ENCODE data around the gene FKBP11. TPM values are rescaled to one million over a fixed set of nuclear protein-coding genes. Genes with fewer than 3 reads are reported as not detected.

The FKBP11 gene
- total and polyA plus RNA-seq, 2 of the 13 experiments (the other 11 are each of a cell fraction or from before 2014, with no cell fraction given), result 15.5 to 19.4 TPM

DNA sequence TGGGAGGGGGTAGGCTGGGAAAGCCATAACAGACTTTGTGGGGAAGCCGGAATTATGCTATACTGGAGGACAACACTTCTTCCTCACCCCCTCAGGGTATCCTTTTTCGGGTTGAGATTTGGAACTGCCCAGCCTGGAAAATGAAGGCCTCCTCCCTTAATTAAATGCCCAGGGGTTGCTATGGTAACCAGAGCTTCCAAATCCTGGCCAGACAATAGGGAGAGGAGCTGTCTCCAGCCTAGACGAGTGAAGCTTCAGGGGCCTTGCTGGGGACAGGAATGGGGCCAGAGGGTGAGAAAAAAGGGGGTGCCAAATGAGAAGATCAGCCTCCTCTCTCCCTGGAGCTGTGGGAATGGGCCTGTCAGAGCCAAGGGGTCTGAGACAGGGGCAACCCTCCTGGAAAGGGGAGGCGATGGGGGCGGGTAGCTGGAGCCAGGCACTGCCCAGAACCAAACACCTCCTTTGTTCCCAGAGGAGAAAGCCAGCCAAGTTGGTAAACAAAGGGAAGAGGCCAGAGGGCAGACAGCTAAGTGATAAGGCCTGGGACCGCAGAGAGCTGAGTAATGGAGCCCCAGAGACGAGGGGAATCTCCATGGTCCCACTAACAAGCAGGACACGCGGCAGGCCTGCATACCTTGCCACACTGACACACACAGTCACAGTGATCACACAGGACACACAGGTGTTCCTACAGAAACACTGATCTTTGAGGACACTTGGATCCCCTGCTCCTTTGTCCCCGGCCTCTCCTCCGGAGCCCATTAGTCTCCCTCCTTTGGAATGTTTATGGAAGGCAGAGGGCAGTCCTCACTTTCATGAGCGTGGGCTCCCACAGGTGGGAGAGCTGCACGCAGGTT is 41.8 kb downstream of the FKBP11 start (continued):
- no peak for TF ChIP-seq USF2 (IDR thresholded peaks at IDR 0.05; ENCODE audit: low read depth, low read length)
- TF ChIP-seq USF2 (CRISPR knock-in tag; IDR thresholded peaks at IDR 0.05; ENCODE audit: borderline replicate concordance), result no peak
- TF ChIP-seq ZNF10 (CRISPR knock-in tag; IDR thresholded peaks at IDR 0.05; ENCODE audit: borderline replicate concordance, low read depth), result no peak
- TF ChIP-seq, protein P1, sequence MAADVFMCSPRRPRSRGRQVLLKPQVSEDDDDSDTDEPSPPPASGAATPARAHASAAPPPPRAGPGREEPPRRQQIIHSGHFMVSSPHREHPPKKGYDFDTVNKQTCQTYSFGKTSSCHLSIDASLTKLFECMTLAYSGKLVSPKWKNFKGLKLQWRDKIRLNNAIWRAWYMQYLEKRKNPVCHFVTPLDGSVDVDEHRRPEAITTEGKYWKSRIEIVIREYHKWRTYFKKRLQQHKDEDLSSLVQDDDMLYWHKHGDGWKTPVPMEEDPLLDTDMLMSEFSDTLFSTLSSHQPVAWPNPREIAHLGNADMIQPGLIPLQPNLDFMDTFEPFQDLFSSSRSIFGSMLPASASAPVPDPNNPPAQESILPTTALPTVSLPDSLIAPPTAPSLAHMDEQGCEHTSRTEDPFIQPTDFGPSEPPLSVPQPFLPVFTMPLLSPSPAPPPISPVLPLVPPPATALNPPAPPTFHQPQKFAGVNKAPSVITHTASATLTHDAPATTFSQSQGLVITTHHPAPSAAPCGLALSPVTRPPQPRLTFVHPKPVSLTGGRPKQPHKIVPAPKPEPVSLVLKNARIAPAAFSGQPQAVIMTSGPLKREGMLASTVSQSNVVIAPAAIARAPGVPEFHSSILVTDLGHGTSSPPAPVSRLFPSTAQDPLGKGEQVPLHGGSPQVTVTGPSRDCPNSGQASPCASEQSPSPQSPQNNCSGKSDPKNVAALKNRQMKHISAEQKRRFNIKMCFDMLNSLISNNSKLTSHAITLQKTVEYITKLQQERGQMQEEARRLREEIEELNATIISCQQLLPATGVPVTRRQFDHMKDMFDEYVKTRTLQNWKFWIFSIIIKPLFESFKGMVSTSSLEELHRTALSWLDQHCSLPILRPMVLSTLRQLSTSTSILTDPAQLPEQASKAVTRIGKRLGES (CRISPR knock-in tag; IDR thresholded peaks at IDR 0.05; ENCODE audit: borderline replicate concordance), result no peak
- no peak for TF ChIP-seq ZNF782 (CRISPR knock-in tag; IDR thresholded peaks at IDR 0.05; ENCODE audit: borderline replicate concordance)
- TF ChIP-seq ZFY (CRISPR knock-in tag; IDR thresholded peaks at IDR 0.05), result peak; percentile 46; the same call in 1 of the 2 replicates
- TF ChIP-seq DMAP1 (CRISPR knock-in tag; IDR thresholded peaks at IDR 0.05), result no peak
- TF ChIP-seq, protein P2, sequence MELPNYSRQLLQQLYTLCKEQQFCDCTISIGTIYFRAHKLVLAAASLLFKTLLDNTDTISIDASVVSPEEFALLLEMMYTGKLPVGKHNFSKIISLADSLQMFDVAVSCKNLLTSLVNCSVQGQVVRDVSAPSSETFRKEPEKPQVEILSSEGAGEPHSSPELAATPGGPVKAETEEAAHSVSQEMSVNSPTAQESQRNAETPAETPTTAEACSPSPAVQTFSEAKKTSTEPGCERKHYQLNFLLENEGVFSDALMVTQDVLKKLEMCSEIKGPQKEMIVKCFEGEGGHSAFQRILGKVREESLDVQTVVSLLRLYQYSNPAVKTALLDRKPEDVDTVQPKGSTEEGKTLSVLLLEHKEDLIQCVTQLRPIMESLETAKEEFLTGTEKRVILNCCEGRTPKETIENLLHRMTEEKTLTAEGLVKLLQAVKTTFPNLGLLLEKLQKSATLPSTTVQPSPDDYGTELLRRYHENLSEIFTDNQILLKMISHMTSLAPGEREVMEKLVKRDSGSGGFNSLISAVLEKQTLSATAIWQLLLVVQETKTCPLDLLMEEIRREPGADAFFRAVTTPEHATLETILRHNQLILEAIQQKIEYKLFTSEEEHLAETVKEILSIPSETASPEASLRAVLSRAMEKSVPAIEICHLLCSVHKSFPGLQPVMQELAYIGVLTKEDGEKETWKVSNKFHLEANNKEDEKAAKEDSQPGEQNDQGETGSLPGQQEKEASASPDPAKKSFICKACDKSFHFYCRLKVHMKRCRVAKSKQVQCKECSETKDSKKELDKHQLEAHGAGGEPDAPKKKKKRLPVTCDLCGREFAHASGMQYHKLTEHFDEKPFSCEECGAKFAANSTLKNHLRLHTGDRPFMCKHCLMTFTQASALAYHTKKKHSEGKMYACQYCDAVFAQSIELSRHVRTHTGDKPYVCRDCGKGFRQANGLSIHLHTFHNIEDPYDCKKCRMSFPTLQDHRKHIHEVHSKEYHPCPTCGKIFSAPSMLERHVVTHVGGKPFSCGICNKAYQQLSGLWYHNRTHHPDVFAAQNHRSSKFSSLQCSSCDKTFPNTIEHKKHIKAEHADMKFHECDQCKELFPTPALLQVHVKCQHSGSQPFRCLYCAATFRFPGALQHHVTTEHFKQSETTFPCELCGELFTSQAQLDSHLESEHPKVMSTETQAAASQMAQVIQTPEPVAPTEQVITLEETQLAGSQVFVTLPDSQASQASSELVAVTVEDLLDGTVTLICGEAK (IDR thresholded peaks at IDR 0.05), result no peak
- TF ChIP-seq, protein P2 (CRISPR knock-in tag; IDR thresholded peaks at IDR 0.05), result peak; percentile 63; the same call in 1 of the 2 replicates
- TF ChIP-seq FOXA3 (CRISPR knock-in tag; IDR thresholded peaks at IDR 0.05), result peak; percentile 86
- no peak for TF ChIP-seq SRSF9 (IDR thresholded peaks at IDR 0.05; ENCODE audit: borderline replicate concordance, insufficient read depth, low read depth, low read length, poor library complexity, severe bottlenecking)
- TF ChIP-seq SP5 (CRISPR knock-in tag; IDR thresholded peaks at IDR 0.05; ENCODE audit: borderline replicate concordance, low read depth), result peak; percentile 73
- TF ChIP-seq, protein P3, sequence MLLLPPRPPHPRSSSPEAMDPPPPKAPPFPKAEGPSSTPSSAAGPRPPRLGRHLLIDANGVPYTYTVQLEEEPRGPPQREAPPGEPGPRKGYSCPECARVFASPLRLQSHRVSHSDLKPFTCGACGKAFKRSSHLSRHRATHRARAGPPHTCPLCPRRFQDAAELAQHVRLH (CRISPR knock-in tag; IDR thresholded peaks at IDR 0.05; ENCODE audit: borderline replicate concordance, low read depth), result no peak
- no peak for TF ChIP-seq ZNF879 (CRISPR knock-in tag; IDR thresholded peaks at IDR 0.05)
